Activated CD4-positive, alpha-beta T cell treated with anti-CD3 and anti-CD28 coated beads, Interleukin-2, Interleukin-6, amounts not matched to agents 100 ng/mL and 50 ng/mL, durations not matched to agents 16 hours and 8 hours (primary cell): ENCODE results near the gene ALDOB.
"Not testable (repeated sequence)": the region's sequence is repeated elsewhere in the genome, so short reads cannot be mapped to it uniquely, and the experiment has no call there.

ENCODE experiments used
- DNase-seq: peaks from one replicate; pipeline ENCODE4 v3.0.0-alpha.2; 2020

ALDOB gene

DNA sequence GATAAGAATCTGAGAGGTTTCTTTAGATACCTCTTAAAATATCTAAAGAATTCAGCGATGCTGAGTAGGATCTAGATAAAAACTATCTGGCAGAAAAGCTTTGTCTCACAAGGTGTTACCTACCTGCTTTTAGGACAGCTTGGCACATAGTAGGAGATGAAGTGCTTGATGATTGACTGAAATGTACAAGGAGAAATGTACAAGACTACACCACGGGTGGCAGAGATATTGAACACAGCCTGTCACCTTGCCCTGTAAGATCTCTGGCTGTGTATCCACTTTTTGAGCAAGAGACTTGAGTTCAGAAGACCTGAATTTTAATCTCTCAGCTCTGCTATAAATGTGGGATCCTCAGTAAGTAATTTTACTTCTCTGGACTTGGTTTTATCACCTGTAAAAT, 15.7 kb downstream of the ALDOB start:
- DNase-seq = no peak

DNA sequence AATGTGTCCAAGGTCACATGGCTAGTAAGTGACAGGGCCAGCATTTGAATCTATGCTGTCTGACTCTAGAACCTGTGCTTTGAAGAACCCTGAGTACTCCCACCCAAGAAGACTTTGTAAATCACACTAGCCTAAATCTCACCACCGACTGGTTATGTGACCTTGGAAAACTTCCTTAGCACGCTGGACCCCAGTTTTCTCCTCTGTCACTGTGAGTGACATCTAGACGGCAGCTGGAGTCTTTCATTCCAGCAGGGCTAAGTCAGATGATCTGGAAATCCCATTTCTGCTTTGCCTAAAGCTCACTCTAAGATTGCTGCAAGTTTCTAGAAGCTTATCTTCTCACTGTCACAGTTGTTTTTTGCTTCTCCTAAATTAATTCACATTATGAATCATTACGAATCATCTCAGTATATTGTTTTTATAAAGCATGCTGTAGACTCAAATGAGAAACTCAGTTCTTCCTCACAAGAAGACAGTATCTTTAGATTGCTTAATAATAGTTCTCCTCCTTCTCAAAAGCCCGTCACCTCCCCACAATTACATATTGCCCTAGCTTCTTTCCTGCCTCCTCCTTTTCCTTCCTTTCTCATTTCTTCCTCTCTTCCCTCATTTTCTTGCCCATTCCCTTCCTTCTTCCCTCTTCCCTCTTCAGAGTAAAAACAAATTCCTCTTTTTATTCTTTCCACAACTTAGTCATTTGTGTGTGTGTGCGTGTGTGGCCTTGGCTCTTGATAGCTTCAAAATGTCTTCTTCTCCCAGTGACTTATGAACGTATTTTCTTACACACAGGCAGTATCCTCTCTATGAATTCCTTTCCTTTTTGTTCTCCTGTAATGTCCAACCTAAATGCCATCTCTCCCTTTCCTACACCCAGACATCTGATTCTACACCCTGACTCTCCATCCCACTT, 16.8 kb downstream of the ALDOB start:
- DNase-seq = no peak

DNA sequence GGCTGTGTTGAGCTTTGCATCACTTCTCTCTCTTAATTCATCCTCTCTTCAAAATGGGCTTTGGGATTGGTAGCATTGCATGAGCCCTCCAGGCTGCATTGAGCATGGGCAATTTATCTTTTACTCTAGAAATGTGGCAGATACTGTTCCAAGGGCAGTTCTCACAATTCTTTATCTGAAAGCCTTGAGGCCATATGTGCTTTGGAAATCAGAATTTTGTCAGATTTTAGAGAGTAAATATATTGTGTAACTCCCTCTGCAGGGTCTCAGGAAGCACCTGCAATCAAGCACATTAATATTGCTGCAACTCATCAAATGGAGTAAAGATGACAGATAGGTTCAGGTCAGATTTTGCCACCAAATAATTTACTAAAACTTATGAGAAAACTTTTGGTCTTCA, 17.6 kb downstream of the ALDOB start:
- DNase-seq = no peak

DNA sequence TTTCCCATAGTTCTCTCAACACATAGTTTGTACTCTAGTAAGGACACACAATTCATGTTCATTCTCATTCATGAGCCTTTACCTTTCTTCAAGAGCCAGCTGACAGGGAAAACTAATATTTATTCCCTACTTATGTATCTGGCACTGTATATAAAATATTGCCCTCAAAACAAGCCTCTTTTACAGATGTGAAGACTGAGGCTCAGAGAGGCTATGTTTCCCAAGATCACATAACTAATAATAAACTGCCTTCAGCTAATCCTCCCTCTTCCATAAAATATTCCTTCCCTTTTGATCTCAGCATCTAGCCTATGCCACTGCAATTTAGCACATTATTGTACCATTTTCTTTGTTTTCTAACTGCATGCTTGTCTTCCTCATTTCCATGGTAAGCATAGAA, 18.2 kb downstream of the ALDOB start:
- no peak for DNase-seq

DNA sequence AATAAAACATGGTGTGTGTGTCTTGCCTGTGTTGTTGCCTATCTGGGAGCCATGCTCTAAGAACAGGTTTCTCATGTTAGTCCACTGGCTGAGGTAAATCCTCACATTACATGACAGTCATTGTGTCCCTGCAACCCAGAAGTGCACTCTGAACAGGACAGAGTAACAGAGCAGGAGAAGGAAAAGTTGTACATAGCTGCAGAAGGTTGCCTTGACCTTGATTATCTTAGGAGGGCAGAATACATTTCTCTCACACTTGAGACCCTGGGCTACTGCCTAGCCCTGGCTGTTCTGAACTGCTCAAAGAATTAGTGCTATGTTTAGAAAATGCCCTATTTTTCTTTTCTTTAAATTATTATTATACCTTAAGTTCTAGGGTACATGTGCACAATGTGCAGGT, 20.0 kb downstream of the ALDOB start:
- no peak for DNase-seq

DNA sequence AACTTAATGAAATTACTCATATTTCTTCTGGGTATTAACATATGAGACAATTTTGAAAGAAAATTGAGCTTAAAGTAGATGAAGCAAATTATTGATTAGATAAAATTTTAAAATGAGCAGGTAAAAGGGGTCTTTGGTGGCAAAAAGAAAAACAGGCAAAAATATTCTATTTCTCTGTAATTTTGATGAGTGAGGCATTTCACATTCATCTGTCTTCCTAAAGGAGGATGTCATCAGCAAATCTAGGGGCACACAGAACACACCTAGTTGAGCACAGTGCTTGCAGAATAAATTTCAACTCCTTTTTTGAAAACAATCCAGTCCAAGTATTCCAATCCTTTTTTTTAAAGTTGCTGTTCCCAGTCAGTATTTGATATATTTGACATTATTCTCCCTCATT, 20.7 kb downstream of the ALDOB start:
- DNase-seq = no peak

DNA sequence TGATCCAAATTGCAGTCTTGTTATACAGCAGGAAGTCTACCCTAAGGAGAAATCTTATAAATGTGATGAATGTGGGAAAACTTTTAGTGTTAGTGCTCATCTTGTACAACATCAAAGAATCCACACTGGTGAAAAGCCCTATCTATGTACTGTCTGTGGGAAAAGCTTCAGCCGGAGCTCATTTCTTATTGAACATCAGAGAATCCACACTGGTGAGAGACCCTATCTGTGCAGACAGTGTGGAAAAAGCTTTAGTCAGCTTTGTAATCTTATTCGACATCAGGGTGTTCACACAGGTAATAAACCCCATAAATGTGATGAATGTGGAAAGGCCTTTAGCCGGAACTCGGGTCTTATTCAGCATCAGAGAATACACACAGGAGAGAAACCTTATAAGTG, 26.5 kb downstream of the ALDOB start:
- no peak for DNase-seq

DNA sequence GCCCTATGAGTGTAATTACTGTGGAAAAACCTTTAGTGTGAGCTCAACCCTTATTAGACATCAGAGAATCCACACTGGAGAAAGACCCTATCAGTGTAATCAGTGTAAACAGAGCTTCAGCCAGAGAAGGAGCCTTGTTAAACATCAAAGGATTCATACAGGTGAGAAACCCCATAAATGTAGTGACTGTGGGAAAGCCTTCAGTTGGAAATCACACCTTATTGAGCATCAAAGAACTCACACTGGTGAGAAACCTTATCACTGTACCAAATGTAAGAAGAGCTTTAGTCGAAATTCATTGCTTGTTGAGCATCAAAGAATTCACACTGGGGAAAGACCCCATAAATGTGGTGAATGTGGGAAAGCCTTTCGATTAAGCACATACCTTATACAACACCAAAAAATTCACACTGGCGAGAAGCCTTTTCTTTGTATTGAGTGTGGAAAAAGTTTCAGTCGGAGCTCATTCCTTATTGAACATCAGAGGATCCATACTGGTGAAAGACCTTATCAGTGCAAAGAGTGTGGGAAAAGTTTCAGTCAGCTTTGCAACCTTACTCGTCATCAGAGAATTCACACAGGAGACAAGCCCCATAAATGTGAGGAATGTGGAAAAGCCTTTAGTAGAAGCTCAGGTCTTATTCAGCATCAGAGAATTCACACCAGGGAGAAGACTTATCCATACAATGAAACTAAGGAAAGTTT, 27.0 kb downstream of the ALDOB start:
- DNase-seq = no peak

DNA sequence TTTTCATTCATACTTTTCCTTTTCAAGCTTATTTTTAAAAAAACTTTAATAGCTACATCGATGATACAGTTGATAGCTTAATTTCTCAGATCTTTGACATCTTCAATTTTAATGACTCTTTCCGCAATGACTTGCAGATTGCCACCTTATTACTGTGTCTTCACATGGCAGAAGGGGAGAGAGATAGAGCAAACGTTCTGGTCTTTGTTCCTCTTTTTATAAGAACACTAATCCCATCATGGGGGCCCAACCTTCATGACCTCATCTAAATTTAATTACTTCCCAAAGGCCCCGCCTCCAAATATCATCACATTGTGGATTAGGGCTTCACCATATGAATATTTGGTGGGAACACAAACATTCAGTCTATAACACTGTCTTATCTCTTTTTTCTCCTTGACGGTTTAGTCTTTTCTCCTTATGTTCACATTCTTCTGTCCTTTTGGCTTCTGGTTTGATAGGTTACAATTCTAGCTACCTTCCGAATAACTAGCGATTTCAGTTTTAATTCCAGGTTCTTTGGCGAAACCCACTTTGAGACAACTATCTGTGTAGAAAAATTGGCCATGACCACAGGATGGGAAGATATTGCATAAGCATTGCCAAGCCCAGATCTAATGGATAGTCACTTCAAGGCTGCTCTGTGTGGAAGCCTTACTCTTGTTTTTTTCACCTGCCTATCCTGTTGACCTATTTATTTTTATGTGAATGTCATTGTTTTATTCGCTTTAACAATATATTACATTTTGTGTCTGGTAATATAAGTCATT, 31.9 kb downstream of the ALDOB start:
- no peak for DNase-seq

DNA sequence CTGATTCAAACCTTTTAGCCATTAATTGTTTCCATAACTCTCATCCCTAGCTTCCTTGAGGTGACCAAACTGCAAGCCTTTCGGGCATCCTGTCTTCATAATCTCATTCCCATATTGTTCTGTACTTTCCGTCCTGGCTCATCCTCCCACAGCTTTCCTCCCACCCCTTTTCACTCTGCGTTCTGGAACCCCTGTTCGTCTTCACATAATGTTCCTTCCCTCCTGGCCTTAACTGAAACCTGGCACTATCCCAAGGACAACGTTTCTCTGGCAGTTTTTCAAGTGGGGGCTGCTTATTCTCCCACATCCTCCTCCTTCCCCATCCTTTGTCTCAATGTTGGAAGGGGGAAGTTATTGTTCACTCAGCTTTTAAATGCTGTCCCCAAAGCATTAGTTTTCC, 35.5 kb downstream of the ALDOB start:
- no peak for DNase-seq

DNA sequence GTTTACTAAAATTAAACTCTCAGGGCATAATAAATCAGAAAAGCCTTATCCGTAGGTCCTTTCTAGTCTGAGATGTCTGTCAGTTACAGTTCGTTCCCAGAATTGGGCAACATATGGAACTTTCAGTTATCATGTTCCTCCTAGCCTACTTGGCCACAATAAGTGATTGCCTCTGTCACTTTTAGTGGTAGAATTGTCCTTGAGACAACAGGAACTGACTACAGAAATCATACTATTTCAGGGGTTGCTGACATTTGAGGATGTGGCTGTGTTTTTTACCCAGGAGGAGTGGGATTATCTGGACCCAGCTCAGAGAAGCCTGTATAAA, 36.0 kb downstream of the ALDOB start:
- no peak for DNase-seq

DNA sequence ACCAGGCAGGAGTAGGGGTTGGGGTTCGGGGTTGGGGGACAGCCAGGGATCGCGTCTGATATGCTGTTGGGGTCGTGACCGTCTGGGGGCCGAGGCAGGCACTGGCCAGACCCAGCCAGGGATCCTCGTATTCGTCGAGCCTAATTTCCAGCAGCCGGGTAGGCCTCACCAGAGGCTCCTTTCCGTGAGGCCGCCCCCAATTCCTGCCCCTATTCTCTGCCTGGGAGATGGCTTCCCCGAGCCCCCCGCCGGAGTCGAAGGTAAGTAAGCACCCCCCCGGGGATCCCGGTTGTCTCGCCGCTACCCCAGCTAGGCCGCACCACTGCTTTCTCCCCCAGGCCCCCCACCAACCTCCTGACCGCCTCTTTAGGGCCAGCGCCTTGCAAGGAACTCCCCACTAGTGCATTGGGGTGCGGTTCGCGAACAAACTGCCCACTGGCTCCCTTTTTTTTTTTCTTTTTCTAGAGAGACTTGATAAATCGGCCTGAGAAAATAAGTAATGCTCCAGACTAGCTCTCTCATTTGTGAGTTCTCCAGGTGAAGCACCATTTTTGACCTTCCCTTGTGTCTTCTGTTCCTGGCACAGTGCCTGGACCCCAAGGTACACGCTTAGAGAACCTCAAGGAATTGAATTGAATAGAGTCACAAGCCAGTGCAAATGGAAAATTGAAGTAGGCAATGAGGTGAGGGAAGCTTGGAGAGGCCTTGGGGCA, 36.5 kb downstream of the ALDOB start:
- DNase-seq = no peak

DNA sequence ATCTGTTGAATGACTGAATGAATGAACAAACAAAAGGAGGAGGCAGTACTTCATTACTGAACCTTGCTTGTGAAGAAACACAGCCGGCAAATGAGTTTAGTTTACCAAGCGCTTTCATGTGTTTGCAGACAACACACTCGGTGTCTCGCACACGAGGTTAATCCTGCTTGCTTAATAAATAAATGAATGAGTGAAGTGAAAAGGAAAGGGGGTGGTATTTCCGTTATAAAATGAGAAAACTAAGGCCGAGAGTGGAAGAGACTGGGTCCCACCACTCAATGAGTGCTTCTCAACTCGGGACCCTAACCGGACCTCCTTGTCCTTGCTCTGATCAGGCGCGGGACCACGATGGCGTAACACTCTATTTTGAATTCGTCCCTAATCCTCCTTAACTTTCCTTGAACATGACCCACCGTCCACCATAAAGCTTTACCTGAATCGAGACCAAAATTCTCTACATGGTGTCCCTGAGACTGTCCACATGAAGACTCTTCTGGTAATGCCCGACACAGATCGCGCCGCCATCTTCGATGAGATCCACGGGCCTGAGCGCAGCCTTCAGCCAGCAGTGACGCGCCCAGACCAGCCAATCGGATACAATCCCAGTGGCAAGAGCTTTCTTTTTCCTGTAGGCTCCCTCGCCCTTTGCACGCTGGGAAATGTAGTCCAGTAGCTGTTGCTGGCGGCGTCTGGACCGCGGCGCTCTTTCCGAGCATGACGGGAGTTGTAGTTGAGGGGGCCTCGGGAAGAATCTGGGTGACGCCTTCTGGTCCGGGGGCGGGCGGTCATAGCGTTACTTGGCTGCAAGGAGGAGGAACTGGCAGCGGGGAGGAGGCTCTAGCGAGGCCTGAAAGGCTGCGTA, 37.3 kb downstream of the ALDOB start, which contains the start of the genes MRPL50 and ZNF189:
Gene MRPL50, minus strand, starts transcription at position 551 of the 862 bp plus-strand sequence. Its CDS starts 26 bp downstream, at position 525.
Gene ZNF189, plus strand, starts transcription at position 784 of the 862 bp plus-strand sequence. CDS start 306 bp downstream, outside the sequence.
- DNase-seq = peak; percentile 98

DNA sequence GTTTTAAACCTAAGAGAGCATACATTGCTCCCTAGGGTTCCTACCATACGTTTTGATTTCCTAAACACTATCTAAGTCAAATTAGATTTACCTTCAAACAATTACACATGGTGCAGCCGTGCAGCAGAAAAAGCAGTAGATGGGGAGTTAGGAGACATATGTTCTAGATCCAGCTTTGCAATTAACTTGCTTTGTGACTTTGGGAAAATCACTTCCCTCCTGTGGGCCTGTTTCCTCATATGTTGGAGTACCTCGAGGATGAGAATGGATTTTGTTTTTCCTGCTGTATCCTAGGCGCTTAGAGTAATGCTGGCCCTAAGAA, 37.9 kb downstream of the ALDOB start:
- no peak for DNase-seq

DNA sequence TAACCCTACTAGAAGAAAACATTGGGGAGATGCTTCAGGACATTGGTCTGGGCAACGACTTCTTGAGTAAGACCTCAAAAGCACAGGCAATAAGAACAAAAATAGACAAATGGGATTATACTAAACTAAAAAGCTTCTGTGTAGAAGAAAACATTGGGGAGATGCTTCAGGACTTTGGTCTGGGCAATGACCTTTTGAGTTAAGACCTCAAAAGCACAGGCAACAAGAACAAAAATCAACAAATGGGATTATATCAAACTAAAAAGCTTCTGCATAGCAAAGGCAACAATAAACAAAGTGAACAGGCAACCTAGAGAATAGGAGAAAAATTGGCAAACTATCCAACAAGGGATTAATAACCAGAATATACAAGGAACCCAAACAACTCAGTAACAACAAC, 40.9 kb downstream of the ALDOB start:
- no peak for DNase-seq

DNA sequence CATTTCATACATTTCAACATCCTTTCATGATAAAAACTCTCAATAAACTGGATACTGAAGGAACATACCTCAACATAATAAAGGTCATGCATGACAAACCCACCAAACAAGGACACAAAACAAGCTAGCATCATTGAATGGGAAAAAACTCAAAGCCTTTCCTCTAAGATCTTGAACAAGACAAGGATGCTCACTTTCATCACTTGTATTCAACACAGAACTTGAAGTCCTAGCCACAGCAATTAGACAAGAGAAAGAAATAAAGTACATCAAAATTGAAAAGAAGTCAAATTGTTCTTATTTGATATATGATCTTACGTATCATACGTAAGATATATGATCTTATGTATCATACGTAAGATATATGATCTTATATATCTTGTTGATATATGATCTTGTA, 42.4 kb downstream of the ALDOB start:
- no peak for DNase-seq

DNA sequence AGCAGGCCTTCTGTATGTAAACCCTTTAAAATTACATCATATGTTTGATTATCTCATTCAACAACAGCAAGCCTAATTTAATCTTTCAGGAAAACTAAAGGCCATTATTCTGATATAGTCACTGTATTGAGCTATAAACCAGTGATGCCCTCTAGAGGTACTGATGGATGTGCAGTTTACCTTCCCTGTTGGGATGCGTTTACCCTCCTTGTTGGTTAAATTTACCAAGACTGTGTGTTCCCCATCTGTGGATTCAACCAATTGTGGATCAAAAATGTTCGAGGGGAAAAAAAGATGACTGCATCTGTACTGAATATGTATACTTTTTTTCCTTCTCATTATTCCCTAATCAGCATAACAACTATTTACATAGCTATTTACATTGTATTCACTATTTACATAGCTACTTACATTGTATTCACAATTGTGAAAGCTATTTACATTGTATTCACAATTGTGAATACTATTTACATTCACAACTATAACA, 47.0 kb downstream of the ALDOB start:
- no peak for DNase-seq

DNA sequence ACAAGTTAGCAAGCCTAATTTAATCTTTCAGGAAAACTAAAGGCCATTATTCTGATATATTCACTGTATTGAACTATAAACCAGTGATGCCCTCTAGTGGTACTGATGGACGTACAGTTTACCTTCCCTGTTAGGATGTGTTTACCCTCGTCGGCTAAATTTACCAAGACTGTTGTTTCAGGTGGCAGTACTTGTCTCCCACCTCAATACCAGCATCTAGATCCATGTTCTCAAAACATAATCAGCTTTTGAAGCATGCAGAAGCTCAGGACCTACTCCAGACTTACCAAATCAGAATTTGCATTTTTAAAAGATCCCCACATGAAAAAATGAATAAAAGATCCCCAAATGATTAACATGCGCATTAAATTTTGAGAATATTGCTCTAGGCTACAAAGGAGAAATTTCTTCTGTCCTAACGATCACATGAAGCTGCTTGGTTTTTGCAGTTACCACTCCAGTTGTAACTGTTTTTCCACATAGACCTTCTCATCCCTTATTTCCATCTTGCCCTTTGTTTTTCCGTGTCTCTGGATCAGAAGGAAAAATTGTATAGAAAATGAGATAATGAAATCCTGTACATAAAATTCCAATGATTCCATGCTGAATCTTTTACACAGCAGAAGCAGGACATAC, 47.6 kb downstream of the ALDOB start:
- peak; percentile 44 for DNase-seq

DNA sequence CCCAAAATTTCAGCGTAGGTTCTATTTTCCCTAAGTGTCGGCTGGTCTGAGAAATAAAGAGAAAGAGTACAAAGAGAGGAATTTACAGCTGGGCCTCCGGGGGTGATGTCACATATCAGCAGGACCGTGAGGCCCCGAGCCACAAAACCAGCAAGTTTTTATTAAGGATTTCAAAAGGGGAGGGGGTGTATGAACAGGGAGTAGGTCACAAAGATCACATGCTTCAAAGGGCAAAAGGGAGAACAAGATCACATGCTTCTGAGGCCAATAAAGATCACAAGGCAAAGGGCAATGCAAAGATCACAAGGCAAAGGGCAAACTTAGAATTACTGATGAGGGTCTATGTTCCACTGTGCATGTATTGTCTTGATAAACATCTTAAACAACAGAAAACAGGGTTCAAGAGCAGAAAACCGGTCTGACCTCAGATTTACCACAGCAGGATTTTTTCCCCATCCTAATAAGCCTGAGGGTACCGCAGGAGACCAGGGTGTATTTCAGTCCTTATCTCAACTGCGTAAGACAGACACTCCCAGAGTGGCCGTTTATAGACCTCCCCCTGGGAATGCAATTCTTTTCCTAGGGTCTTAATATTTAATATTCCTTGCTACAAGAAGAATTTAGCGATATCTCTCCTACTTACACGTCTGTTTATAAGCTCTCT, 50.6 kb downstream of the ALDOB start, which contains the start of gene BAAT:
Gene BAAT, minus strand, starts transcription at position 134 of the 664 bp plus-strand sequence. CDS start 13,602 bp downstream, outside the sequence.
- DNase-seq = not testable (repeated sequence)

DNA sequence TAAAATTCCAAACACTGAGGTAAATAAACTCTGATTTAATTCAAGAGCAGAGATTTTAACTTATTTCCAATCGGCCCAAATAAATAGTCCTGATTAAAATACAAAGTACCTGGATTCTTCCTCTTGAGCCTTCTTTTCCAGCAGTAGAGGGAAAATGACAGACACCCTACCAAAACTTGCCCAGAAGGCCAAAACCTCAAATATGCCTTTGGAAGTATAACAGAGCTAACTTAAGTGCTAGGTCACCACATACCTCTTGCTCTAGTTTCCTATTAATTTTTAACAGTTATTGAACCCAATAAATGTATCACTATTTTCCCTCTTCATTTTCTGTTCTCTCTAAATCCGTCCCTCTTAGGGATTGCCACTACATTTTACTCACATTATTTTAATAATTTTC, 52.2 kb downstream of the ALDOB start:
- DNase-seq = no peak
